Brain pericyte (primary cell): ENCODE data around the gene TENM4.

Experiments used
- DNase-seq: peaks from one replicate; pipeline ENCODE4 v3.0.0-alpha.2; 2012; ENCODE audit warnings: low read depth, low spot score

TENM4 gene

GRCh38 chr11:79296141-79296540 is 144.7 kb downstream of the TENM4 start:
- no peak for DNase-seq

- no peak for DNase-seq
These were observed 145.7 kb downstream of the TENM4 start for GRCh38 chr11:79294845-79295731.

GRCh38 chr11:79291948-79292347 is 148.9 kb downstream of the TENM4 start:
- no peak for DNase-seq

- no peak for DNase-seq
These were observed 150.1 kb downstream of the TENM4 start for GRCh38 chr11:79290761-79291160.

GRCh38 chr11:79287952-79288351 is 152.9 kb downstream of the TENM4 start:
- DNase-seq: no peak

- no peak for DNase-seq
These were observed 155.1 kb downstream of the TENM4 start for GRCh38 chr11:79285756-79286155.

- no peak for DNase-seq
These were observed 164.0 kb downstream of the TENM4 start for GRCh38 chr11:79276736-79277325.

- no peak for DNase-seq
These were observed 166.0 kb downstream of the TENM4 start for GRCh38 chr11:79274636-79275331.

- DNase-seq: no peak
These were observed 167.0 kb downstream of the TENM4 start for GRCh38 chr11:79273781-79274180.

GRCh38 chr11:79269611-79270307 is 171.1 kb downstream of the TENM4 start:
- DNase-seq: no peak

- DNase-seq: no peak
These were observed 174.4 kb downstream of the TENM4 start for GRCh38 chr11:79266396-79266795.

- DNase-seq: no peak
These were observed 175.0 kb downstream of the TENM4 start for GRCh38 chr11:79265756-79266322.

- DNase-seq: no peak
These were observed 176.5 kb downstream of the TENM4 start for GRCh38 chr11:79264284-79264683.

GRCh38 chr11:79263001-79263400 is 177.8 kb downstream of the TENM4 start:
- DNase-seq: no peak

- no peak for DNase-seq
These were observed 178.6 kb downstream of the TENM4 start for GRCh38 chr11:79262221-79262620.

GRCh38 chr11:79261684-79262083 is 179.1 kb downstream of the TENM4 start:
- no peak for DNase-seq

GRCh38 chr11:79259800-79260199 is 181.0 kb downstream of the TENM4 start:
- DNase-seq: no peak

- DNase-seq: no peak
These were observed 182.3 kb downstream of the TENM4 start for GRCh38 chr11:79258576-79258975.

GRCh38 chr11:79255965-79256364 is 184.9 kb downstream of the TENM4 start:
- DNase-seq: no peak

GRCh38 chr11:79253280-79253679 is 187.6 kb downstream of the TENM4 start:
- DNase-seq: no peak

GRCh38 chr11:79249295-79249993 is 191.4 kb downstream of the TENM4 start:
- DNase-seq: no peak
